HG03159 (cell line): ENCODE data around the gene RNU2-1.
"Not testable (repeated sequence)": the region's sequence is repeated elsewhere in the genome, so short reads cannot be mapped to it uniquely, and the experiment has no call there.

ENCODE experiments used
- ATAC-seq: cut with Tn5 transposase; IDR thresholded peaks from one replicate; pipeline ENCODE4 v1.9.1; 2021; ENCODE audit warnings: mild to moderate bottlenecking, moderate library complexity; ENCODE audit not compliant: unreplicated experiment

The RNU2-1 gene

DNA sequence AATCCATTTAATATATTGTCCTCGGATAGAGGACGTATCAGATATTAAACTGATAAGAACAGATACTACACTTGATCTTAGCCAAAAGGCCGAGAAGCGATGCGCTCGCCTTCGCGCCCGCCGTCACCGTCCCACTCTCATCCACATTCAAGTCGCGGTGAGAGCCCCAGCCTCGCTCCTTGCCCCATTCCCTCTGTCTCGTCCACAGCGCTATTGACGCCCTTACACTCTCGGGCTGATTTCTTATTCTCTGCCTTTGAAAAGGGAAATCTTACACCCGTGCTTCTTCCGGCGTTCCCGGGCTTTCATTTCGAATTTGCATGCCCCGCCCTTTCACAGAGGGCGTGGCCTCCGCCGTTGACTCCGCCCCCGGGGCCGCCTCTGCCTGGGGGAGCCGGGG, at the start of gene RNU2-1:
Gene RNU2-1, minus strand, starts transcription at position 101 of the 400 bp plus-strand sequence.
- ATAC-seq: not testable (repeated sequence)

DNA sequence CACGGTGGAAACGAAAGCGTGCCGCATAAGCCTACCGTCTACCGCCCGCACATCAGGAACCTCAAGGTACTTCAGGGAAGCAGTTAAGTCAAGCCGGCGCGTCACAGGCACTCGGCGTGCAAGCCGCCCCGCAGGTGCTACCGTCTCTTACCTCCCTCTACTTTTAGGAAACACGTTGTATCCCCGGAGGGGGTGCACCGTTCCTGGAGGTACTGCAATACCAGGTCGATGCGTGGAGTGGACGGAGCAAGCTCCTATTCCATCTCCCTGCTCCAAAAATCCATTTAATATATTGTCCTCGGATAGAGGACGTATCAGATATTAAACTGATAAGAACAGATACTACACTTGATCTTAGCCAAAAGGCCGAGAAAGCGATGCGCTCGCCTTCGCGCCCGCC, 39.1 kb upstream of the RNU2-1 start:
- ATAC-seq: not testable (repeated sequence)

DNA sequence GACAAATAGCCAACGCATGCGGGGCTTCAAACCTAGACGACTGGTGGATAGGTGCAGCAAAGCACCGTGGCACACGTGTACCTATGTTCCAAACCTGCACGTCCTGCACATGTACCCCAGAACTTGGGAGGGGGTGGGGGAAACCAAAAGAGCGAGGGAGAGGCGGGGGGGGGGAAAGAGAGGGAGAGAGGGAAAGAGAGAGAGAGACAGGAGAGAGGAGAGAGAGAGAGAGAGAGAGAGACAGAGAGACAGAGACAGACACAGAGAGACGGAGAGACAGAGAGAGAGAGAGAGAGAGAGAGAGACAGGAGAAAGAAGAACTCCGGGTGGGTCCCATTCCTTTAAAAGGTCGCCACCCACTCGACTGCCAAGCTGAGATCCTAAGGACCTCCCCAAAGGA, 38.7 kb upstream of the RNU2-1 start:
- not testable (repeated sequence) for ATAC-seq

DNA sequence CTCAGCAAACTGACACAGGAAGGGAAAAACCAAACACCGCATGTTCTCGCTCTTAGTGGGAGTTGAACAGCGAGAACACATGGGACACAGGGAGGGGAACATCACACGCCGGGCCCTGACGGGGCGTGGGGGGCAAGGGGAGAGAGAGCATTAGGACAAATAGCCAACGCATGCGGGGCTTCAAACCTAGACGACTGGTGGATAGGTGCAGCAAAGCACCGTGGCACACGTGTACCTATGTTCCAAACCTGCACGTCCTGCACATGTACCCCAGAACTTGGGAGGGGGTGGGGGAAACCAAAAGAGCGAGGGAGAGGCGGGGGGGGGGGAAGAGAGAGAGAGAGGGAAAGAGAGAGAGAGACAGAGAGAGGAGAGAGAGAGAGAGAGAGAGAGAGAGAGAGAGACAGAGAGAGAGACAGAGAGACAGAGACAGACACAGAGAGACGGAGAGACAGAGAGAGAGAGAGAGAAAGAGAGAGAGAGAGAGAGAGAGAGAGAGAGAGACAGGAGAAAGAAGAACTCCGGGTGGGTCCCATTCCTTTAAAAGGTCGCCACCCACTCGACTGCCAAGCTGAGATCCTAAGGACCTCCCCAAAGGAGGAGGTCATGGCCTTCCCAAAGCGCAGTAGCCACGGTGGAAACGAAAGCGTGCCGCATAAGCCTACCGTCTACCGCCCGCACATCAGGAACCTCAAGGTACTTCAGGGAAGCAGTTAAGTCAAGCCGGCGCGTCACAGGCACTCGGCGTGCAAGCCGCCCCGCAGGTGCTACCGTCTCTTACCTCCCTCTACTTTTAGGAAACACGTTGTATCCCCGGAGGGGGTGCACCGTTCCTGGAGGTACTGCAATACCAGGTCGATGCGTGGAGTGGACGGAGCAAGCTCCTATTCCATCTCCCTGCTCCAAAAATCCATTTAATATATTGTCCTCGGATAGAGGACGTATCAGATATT, 37.1 kb upstream of the RNU2-1 start:
- ATAC-seq: not testable (repeated sequence)

DNA sequence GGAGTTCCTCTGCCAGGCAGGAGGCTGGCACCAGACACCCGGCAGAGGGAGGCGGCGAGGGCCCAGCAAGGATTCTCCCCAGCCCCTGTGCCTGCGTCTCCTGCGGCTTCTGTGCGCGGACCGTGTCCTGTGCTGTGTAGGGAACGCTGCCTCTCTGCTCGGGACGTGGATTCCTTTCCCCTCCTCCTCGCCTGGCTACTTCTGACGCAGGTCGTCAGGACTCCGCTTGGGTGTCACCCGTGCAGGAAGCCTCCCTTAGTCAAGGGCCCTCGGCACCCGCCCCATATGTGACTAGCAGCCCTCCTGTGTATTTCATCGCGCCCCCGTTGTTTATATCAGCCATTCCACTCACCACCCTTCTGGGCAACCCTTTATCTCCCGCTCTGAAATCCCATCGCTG, 12.7 kb upstream of the RNU2-1 start:
- not testable (repeated sequence) for ATAC-seq

DNA sequence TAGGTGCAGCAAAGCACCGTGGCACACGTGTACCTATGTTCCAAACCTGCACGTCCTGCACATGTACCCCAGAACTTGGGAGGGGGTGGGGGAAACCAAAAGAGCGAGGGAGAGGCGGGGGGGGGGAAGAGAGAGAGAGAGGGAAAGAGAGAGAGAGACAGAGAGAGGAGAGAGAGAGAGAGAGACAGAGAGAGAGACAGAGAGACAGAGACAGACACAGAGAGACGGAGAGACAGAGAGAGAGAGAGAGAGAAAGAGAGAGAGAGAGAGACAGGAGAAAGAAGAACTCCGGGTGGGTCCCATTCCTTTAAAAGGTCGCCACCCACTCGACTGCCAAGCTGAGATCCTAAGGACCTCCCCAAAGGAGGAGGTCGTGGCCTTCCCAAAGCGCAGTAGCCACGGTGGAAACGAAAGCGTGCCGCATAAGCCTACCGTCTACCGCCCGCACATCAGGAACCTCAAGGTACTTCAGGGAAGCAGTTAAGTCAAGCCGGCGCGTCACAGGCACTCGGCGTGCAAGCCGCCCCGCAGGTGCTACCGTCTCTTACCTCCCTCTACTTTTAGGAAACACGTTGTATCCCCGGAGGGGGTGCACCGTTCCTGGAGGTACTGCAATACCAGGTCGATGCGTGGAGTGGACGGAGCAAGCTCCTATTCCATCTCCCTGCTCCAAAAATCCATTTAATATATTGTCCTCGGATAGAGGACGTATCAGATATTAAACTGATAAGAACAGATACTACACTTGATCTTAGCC, 7.0 kb upstream of the RNU2-1 start:
- ATAC-seq: not testable (repeated sequence)

DNA sequence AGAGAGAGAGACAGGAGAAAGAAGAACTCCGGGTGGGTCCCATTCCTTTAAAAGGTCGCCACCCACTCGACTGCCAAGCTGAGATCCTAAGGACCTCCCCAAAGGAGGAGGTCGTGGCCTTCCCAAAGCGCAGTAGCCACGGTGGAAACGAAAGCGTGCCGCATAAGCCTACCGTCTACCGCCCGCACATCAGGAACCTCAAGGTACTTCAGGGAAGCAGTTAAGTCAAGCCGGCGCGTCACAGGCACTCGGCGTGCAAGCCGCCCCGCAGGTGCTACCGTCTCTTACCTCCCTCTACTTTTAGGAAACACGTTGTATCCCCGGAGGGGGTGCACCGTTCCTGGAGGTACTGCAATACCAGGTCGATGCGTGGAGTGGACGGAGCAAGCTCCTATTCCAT, 5.8 kb upstream of the RNU2-1 start:
- ATAC-seq: not testable (repeated sequence)

DNA sequence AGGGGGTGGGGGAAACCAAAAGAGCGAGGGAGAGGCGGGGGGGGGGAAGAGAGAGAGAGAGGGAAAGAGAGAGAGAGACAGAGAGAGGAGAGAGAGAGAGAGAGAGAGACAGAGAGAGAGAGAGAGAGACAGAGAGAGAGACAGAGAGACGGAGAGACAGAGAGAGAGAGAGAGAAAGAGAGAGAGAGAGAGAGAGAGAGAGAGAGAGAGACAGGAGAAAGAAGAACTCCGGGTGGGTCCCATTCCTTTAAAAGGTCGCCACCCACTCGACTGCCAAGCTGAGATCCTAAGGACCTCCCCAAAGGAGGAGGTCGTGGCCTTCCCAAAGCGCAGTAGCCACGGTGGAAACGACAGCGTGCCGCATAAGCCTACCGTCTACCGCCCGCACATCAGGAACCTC, 514 bp downstream of the RNU2-1 start:
- not testable (repeated sequence) for ATAC-seq

DNA sequence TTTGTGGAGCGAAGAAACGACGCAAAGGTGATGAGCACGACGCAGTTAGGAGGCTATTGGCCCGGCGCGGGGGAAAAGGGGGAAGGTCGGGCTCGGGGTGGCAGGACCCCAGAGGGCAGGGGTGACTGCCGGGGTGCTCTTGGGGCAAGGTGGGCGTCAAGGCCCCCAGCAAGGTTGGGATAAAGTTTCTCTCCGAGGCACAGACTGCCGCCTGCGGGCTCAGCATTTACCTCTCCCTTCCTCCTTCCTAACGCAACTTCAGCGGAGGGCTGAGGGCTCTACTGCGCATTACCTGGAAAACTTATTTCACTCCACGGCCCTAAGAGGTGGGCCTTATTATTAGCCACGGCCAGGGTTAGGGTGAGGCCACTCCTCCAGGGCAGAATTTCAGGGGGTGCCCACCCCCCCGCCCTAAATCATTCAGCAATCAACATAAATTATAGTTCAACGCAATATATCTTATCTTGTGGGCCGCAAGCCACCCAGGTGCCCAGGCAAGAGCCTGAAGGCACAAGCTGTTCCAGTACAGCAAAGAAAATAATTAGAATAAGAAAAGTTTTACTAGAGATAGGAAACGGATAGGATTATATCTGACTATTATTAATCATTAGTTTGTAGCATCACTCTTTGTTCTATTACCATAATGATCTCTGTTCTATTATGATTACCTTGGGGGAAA, 1.6 kb downstream of the RNU2-1 start:
- not testable (repeated sequence) for ATAC-seq

DNA sequence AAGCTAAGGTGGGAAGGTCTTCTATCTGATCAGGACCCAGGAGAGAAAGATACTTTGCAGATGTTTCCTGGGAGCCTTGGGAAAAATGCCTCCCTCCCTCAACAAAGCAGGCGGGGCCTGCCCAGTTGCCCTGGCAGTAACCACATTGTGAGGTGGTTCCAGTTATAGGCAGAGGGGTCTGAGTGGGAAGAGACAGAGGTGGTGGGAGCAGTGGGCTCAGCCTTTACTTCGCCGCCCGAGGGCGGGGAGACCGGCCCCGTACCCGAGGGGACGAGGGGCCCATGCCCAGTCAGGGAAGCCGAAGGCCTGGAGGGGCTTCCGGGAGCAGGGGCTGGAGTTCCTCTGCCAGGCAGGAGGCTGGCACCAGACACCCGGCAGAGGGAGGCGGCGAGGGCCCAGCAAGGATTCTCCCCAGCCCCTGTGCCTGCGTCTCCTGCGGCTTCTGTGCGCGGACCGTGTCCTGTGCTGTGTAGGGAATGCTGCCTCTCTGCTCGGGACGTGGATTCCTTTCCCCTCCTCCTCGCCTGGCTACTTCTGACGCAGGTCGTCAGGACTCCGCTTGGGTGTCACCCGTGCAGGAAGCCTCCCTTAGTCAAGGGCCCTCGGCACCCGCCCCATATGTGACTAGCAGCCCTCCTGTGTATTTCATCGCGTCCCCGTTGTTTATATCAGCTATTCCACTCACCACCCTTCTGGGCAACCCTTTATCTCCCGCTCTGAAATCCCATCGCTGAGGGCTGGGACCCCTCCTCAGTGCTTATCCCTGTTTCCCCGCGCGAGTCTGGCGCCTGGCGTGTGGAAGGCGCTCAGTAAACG, 2.4 kb downstream of the RNU2-1 start:
- ATAC-seq: not testable (repeated sequence)

DNA sequence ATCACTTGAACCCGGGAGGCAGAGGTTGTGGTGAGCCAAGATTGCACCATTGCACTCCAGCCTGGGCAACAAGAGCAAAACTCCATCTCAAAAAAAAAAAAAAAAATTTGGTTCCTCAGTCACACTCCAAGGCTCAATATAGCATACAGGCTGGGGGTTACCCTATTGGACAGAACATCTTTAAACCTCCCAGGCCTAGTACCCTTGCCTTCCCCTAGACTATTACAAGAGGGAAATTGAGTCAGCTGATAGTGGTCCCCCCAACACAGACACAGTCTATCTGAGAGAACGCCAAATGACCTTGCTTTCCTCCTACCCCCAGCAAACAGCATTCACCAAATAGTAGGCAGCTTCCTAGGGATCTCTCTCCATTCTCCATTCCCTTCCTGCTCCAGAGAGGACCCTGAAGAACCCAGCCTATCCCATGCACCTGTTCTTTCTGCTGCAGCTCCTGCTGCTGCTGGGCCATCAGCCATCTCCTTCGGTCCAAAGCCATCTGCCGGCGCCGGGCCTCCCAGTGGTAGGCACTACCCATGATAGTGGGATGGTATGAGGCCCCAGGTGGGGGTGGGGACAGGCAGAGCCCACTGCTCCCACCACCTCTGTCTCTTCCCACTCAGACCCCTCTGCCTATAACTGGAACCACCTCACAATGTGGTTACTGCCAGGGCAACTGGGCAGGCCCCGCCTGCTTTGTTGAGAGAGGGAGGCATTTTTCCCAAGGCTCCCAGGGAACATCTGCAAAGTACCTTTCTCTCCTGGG, 5.6 kb downstream of the RNU2-1 start, which contains the start of gene CCDC200:
Gene CCDC200, minus strand, starts transcription at position 604 of the 763 bp plus-strand sequence. Its CDS starts 69 bp downstream, at position 535.
- ATAC-seq: not testable (repeated sequence)

DNA sequence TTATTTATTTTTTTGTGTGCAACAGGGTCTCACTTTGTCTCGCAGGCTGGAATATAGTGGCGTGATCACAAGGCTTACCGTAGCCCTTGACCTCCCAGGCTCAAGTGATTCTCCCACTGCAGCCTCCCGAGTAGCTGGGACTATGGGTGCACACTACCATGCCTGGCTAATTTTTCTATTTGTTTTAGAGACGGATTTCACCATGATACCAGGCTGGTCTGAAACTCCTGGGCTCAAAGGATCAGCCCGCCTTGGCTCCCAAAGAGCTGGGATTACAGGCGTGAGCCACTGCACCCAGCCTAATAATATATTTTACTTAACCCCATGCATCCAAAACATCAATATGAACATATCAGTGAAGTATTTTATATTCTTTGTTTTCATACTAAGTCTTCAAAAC, 7.4 kb downstream of the RNU2-1 start:
- no peak for ATAC-seq

DNA sequence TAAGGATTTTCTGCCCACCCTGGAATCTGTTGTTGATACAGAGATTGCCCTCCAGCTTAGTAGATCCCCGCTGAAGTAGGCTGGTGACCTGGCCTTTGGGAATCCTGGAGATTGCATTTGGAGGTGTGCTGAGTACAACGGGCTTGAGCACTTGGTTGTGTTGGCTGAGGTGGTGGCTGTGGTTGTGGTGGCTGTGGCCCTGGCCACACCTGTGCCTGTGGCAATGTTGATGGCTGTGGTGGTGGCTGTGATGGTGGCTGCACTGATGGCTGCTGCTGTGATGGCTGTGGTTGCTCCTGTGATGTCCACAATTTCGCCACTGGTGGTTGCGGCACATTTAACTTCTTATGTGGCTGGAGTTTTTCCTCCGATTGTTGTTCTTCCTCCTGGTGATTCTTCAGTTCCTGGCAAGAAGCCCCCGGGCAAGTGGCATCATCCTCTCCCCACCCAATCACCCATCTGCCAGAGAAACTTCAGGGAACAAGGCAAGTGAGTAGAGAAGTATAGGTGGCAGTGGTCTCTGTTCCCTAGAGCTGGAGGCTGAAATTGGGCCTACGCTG, 9.6 kb downstream of the RNU2-1 start:
- no peak for ATAC-seq

DNA sequence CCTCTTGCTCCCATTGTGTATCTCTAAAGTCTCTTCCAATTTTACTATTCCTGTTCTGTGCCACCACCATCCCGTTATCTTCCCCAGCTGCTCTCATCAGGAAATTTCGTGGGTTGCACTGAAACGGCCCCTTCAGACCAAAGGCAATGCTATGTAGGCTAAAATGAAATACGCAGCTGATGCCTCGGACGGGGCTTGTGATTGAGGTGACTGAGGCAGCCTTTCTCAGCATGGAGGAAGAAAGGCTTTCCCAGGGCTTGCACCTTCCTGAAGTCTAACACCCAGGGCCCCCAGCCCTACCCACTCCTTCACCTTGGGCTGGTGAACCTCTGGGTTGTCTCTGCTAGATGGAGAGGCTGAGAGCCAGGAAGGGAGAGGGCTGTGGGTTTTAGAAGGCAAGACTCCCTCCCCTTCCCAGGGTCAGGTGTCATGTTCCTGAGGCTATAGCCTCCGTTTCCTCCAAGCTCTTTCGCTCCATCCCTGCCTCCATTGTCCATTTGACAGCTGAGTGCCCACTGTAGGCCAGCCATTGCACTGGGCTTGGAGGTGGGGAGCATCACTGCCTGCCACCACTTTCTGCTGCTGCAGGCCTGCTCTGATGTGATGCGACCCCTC, 13.2 kb downstream of the RNU2-1 start:
- no peak for ATAC-seq

DNA sequence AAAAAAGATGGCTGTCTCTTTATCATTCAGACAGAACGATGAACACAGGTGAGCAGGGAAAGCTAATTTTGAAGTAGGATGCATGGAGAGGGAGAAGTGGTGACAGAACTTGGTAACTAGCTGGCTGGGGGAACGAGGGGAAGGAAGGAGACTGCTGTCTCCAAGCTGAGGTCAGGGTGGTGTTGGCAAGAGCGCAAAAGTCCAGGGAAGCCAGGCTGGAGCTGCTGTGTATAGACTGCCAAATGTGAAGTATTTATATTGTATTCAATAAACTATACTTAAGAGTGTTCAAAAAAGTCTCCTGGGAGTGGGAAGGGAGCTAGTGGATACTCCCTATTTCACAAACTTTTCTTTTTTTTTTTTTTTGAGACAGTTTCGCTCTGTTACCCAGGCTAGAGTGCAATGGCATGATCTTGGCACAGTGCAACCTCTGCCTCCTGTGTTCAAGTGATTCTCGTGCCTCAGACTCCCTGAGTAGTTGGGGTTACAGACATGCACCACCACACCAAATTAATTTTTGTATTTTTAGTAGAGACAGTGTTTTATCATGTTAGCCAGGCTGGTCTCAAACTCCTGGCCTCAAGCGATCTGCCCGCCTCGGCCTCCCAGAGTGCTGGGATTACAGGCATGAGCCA, 13.9 kb downstream of the RNU2-1 start:
- ATAC-seq: no peak

DNA sequence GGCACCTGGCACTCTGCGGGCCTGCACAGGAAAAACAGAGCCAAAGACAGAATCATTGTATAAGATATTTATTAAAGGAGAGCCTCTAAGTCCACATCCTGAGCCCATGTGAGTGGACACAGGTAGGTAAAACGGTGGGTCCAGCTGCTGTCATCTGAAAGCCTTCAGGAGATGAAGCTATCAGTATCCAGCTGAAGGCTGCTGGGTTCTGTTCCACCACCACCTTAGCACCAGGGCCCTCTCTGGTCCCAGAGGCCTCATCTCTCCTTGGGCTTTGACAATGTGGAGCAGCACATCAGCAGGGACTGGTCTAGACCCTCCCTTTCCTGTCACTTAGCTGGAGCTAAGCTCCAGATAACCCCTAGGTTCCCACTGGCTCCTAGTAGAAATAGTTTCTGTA, 14.8 kb downstream of the RNU2-1 start:
- no peak for ATAC-seq

DNA sequence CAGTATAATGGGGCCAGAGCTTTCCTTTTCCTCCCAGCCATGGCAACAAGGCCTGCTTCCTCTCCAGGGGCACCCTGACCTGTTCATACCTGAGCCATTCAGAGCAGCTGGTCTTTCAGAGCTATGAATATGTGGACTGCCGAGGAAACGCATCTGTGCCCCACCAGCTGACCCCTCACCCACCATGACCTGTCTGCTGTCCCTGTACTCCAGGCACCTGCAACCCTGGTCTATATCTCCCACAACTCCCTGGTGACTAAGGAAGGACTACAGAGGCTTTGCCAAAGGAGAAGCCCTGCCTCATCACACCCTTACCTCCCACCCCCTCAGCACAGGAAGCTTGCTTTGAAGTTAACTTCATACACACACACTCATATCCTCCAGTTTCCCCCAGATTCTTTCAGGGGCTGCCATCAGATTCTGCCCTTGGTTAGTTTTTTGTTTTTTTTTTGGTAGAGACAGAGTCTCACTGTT, 16.1 kb downstream of the RNU2-1 start:
- no peak for ATAC-seq
